Gastrocnemius medialis (tissue), 4 donors: Measurements from ENCODE around the gene SEMA3A.

ENCODE experiments used
- CTCF ChIP-seq, 5 experiments: fragments of 450-650 bp in 3 of 5; fragments of 200-600 bp in 2 of 5; sonication (generic) in 2 of 5; IDR thresholded peaks in 4 of 5; conservative IDR thresholded peaks in 1 of 5; 1 replicate in 4 of 5; 2 replicates in 1 of 5; pipeline ENCODE4 v1.5.1; 2016 to 2019; ENCODE audit warnings: antibody characterized with exemption in 5 of 5, mild to moderate bottlenecking in 3 of 5, moderate library complexity in 3 of 5
- POLR2A ChIP-seq, 2 donors: fragments of 450-650 bp; IDR thresholded peaks; one replicate each; pipeline ENCODE4 v1.6.1; 2017; ENCODE audit warnings: antibody characterized with exemption in 2 of 2, mild to moderate bottlenecking in 2 of 2, moderate library complexity in 2 of 2

- TF ChIP-seq CTCF (IDR thresholded peaks at IDR 0.05 in 4 of 5, conservative IDR thresholded peaks at IDR 0.05 in 1 of 5) (no peak), POLR2A (IDR thresholded peaks at IDR 0.05) (no peak)
Measured at GRCh38 chr7:84112771-84113170, 81.8 kb downstream of the SEMA3A start.
